HG03175 (cell line): ENCODE data around the gene DDX51.

Experiments used
- ATAC-seq: cut with Tn5 transposase; IDR thresholded peaks from one replicate; pipeline ENCODE4 v1.9.1; 2021; ENCODE audit warnings: mild to moderate bottlenecking, moderate library complexity; ENCODE audit not compliant: unreplicated experiment

The DDX51 gene

GRCh38 chr12:132179431-132180362 lies 35.6 kb upstream of the DDX51 start:
- ATAC-seq = no peak

GRCh38 chr12:132178801-132179401 lies 34.8 kb upstream of the DDX51 start:
- no peak for ATAC-seq

- ATAC-seq = no peak
Observed at GRCh38 chr12:132178316-132178715, 34.2 kb upstream of the DDX51 start.

DNA sequence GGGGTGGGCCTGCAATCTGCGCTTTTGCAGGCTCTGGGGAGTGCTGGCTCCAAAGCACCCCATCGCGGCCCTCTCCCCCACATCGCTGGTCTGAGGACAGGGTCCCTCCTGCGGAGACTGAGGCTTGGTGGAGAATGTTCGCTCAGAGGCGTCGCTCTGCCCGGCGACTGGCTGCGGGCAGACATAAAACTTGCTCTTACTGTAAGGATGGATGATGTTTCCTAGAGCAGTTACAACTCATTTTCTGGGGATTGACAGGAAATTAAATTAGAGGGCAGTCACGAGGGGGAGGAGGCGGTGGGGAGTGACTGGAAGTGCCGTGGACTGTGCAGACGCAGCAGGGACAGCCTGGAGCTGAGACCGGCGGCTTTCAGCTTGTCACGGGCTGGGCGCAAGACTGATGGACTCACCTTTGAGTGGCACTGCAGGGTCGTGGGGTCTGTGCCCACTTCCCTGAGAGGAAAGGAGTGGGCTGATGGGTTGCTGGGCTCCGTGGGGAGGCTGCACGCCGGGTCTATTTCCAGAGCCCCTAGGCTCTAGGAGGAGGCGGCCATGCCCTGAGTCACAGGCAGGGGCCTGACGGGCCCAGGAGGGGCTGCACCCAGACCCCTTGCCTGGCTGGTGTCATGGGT lies 32.9 kb upstream of the DDX51 start:
- no peak for ATAC-seq

DNA sequence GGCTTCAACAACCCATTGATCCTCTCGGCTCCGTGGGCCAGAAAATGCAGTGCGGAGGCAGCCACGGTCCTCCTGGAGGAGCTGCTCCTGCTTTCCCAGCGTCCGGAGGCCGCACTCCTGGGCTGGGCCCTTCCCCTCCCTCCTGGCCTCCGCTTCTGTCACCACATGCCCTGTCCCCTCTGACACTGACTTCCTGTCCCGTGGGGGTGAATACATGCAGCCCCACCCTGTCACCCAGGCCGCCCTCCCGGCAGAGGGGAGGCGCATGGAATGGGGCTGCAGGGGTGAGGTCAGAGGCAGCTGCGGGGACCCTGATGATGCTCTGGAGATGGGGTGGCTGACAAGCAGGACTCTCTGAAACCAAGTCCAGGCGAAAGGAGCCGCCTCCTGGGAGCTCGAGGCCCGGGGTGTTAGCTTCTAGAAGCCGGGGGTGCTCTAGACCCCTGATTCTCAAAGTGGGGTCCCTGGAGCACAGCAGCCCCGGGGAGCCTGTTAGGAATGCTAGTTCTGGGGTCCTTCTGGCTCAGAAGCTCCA lies 32.3 kb upstream of the DDX51 start:
- no peak for ATAC-seq

DNA sequence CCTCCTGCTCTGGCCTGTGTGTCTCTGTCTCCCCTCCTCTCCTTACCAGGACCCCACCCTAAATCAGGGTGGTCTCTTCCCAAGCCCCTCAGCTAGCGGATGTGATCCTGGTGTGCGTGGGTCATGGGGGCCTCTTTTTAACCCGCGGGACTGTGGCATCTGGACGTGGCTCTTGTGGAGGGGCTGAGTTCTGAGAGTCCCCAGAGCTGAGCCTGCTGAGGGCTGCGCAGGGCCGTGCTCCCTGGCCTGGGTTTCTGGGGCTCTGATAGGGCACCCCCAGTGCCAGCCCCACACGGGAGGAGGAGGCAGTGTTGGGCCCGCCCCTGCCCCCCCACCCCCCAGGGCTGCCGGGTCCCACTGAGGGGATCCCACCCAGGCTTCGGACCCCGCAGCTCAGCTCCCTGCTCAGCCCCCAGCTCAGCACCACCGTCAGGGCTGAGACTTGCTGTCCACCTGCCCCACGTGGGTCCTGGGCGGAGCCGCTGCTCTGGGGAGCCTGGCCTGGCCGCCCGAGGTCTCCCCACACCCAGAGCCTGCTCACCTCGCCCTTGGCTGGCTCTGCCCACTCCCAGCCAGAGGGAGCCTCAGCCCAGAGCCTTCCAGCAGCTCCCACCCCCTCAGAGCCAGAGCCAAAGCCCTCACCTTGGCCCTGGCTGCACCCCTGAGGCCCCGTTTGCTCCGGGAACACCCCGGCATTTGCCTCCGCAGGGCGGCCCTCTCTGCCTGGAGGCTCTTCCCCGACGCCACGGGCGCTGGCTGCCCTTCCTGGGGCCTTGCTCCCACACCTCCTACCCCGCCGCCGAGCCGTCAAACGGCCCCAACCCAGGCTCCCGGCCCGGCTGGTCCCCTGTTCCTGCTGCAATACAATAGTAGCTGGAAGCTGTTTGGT lies 31.6 kb upstream of the DDX51 start:
- no peak for ATAC-seq

DNA sequence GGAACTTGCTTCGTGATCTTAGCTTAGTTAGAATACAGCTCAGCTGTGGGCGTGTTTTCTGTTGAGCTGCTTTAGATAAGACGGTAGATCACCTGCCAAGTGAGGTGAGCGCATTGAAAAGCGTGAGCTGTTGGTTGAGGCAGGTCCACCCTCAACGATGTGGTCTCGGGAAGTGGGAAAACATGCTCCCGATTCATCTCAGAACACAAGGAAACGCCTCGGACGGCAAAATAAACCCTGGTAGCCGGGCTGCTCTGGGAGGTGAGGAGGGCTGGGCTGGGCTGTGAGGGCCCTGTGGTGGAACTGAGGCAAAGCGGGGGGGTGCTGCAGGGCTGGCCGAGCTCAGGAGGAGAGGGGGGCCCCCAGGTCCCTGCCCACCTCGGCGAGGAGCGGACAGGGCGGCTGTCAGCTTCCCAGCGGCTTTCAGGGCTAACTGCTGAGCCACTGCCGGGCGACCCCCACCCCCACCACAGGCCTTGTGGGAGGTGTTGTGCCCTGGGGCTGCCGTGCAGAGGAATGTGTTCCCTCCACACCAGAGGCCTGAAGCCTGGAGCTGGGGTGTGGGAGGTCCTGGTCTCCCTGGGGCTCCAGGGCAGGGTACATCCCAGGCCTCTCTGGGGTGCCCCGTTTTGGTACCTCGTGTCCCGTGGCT lies 30.8 kb upstream of the DDX51 start:
- ATAC-seq = no peak

DNA sequence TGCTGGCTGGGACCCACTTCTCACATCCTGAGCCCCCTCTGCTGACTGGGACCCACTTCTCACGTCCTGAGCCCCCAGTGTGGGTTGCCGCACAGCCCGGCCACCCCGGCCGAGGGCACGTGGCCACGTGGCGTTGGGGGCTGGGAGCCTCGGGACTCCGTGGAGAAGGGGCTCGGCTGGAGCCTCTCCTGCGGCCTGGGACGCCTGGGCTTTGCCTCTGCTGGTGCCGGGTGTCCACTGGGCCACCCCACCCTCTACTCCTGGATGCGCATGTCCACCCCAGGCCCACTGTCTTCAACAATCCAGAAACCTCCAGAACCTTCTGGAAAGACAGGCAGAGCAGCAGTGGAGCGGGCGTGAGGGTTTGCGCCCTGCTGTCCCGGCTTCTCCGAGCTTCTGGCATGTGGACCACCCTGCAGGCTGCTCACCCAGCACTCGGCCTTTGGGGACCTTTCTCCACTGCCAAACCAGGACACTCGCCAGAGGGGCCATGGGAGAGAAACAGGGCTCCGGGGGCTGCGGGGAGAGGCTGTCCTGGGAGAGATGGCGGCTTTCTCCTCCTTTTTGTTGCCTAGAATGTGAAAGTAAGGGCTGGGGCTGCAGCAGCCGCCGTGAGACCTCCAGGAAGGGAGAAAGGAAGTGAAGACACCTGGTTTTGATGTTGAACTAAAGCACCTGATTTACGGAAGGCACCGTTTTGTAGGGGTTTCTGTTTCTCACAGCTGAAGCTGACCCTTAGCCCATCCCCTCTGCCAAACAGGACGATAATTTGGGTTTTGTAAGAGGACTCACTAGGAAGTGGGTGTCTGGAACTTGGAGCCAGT lies 30.1 kb upstream of the DDX51 start:
- no peak for ATAC-seq

DNA sequence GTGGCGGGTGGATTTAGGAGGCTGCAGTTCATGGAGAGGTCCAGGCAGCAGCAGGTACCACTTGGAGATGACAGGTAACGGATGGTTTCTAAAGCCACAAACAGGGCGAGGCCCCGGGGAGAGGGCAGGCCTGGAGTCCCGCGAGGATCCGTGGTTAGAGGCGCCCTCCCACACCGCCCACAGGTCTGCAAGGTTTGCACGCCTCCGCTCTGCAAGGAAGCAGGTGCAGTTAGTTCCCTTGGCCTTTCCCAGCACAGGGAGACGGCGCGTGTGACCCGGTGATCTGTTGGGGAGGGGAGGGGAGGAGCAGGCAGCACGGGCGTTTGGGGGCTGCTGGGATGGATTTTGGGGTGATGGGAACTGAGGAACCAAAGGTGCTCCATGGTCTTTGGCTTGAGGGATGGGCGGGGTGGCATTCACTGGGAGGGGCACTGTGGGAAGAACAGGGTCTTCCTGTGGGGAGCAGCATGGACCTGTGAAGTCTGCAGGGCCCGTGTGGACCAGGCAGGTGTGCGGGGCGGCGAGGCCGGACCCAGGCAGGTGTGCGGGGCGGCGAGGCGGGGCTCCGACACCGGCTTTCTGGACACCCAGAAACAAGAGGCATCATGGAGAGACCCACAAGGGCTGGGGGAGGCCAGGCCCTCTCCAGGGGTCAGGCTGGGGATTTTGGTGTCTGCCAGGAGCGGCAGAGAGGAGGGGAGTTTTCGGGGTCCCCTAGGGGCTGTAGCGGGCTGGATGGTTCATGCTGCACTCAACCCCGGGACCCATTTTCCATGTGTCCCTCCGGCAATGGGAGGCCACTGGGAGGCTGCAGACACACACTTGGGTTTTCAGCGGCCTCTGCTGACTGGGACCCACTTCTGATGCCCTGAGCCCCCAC lies 29.3 kb upstream of the DDX51 start:
- no peak for ATAC-seq

GRCh38 chr12:132172619-132173018 lies 28.5 kb upstream of the DDX51 start:
- no peak for ATAC-seq

DNA sequence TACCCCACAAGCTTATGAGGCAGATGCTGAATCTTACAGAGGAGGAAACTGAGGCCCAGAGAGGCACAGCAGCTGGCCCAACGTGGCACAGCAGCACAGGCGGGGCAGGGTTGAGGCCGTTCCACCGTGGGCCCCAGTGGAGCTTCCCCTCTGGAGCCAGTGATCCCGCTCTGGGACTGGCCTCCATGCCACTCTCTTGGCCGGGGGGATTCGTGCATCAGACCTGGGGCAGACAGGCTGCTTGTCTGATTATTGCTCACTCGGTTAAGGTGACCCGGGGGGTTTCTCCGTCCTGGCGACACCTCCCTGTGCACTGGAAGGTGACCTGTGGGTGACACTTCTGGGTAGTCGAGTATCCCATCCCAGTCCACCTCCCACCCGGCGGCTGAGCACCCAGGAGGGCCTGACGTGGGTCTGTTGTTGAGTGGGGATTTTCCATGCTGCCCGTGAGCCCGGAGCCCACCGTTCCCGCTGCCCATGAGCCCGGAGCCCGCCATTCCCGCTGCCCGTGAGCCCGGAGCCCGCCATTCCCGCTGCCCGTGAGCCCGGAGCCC lies 27.9 kb upstream of the DDX51 start:
- no peak for ATAC-seq

DNA sequence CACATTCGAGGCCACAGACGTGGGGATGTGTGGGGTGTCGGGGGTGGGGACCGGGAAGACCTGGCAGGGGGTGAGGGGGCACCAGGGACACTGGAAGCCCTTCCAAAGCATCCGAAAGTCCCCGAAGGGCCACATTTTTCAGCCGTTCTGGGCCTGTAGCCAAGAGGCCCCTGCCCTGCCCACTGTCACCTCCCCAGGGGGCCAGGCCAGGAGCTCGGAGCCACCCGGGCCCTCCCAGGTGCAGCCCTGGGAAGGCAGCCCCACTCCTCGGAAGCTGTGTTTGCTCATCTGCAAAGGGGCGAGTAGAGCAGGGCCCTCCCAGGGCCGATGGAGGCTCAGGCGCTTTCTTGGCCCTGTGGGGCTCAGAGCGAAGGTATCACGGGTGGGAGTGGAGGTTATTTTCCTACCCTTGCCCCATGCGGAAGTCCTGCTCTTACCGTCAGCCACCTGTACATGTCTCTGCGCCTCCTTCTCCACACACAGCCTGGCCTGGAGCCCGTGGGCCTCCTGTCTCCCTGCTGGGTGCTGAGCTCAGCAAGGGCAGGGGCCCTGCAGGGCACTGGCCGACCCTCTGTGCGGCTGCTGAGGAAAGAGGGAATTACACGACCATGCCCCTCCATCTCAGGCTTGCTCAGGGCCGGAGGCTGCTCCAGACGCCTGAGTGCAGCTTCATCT lies 27.3 kb upstream of the DDX51 start:
- ATAC-seq = no peak

- ATAC-seq = no peak
Observed at GRCh38 chr12:132170637-132171292, 26.6 kb upstream of the DDX51 start.

DNA sequence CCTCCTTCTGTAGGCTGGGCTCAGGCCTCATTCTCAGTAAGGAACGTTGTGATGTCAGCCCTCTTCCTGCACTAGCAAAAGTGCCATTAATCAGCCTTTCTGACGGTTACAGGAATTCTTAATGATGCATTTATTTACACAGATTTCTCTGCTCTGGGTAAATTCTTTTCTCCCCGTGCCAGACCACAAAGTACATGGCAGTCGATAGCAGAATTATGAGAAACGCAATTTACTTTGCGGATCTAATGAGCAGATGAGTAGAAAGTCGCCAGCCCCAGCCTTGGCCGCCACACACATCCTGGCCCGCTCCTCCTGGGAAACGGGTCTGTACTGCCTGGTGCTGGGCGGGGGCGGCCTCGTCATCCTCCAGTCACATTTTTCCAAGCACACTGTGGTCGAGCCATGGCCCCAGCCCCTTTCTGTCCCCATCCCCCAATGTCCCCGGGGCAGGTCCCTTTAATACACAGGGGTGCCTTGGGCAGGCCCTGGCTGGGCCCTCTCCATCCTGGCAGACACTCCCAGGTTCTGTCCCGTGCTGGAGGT lies 26.0 kb upstream of the DDX51 start:
- no peak for ATAC-seq

- ATAC-seq = no peak
Observed at GRCh38 chr12:132169376-132169775, 25.3 kb upstream of the DDX51 start.

- no peak for ATAC-seq
Observed at GRCh38 chr12:132168311-132169031, 24.4 kb upstream of the DDX51 start.
